ENCODE results near the gene TNKS1BP1.

DNA sequence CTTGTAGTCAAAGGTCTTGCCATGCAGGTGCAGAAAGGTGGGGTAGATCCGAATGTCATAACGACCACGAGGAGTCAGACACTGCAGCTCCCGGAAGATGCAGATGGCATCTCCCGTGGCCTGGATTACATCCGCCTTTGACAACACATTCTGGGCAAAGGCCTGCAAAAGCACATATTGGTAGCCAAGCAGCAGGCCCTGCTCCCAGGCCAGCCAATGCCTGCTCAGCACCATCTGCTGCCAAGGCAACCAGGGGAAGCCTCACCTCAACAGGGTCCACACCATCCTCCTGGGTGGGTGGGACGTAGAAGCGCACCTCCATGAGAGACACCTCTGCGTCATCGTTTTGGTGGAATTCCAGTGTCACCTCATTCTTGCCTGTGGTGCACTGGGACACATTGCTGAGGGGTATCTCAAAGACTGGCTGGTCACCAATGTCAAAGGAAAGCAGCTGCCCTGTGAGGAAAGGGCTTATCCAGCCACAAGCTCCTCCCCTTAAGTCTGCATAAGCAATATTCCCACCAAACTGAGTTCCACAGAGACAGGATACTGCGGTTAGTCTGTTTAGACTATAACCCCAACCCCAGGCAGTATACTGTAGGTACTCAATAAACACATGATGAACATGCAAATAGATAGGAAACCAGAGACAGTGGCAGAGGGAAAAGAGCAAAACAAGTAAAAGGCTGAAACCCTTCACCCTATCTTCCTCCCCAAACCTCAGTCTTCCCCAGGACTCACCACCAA is 8.1 kb upstream of the TNKS1BP1 start:
- TF ChIP-seq, protein P1, sequence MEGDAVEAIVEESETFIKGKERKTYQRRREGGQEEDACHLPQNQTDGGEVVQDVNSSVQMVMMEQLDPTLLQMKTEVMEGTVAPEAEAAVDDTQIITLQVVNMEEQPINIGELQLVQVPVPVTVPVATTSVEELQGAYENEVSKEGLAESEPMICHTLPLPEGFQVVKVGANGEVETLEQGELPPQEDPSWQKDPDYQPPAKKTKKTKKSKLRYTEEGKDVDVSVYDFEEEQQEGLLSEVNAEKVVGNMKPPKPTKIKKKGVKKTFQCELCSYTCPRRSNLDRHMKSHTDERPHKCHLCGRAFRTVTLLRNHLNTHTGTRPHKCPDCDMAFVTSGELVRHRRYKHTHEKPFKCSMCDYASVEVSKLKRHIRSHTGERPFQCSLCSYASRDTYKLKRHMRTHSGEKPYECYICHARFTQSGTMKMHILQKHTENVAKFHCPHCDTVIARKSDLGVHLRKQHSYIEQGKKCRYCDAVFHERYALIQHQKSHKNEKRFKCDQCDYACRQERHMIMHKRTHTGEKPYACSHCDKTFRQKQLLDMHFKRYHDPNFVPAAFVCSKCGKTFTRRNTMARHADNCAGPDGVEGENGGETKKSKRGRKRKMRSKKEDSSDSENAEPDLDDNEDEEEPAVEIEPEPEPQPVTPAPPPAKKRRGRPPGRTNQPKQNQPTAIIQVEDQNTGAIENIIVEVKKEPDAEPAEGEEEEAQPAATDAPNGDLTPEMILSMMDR (IDR thresholded peaks at IDR 0.05; ENCODE audit: low read length): no peak
- TF ChIP-seq EZH2 (IDR thresholded peaks at IDR 0.05; ENCODE audit: borderline replicate concordance, low read length): no peak

All from OCI-LY1 (cell line).